ENCODE results near the gene MEX3D. TPM values are rescaled to one million over a fixed set of nuclear protein-coding genes. Genes with fewer than 3 reads are reported as not detected.

Gene MEX3D
- total RNA-seq, 1 donor from 2014 or later: 11.4 TPM

- no peak for DNase-seq (ENCODE audit: low spot score)
Observed at GRCh38 chr19:1598777-1599459, 30.8 kb upstream of the MEX3D start.

GRCh38 chr19:1593501-1593772, 25.3 kb upstream of the MEX3D start:
- ATAC-seq (no peak), DNase-seq (ENCODE audit: low spot score) (no peak)

More at GRCh38 chr19:1598777-1599459, 30.8 kb upstream of the MEX3D start:
- no peak for ATAC-seq

DNA sequence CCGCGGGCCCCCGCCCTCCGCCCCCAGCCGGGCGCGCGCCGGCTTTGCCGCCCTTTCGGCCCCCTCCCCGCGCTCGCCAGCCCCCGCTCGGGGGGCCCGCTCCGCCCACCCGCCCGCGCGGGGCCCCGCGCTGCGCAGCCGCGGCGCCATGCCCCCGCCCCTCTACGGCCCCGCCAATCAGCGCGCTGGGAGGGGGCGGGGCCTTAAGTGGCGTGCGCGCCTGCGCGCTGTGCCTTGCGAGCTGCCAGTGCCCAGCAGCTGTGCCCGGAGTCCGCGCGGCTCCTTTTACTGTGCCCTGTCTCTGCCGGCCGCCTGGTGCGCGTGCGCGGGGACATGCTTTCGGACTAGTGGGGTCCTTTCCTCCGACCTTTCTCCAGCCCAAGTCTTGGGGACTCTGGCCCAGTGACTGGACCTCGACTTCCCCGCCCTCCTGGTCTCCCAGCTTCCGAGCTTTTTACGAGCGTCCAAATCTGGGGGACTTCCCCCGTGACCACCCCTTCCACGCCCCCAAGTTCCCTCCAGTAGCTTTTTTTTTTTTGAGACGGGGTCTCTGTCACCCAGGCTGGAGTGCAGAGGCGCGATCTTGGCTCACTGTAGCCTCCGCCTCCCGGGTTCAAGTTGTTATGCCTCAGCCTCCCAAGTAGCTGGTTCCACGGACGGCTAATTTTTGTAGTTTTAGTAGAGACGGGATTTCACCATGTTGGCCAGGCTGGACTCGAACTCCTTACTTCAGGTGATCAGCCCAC, 24.8 kb upstream of the MEX3D start, which contains the start of gene MBD3:
MBD3 (minus strand) TSS at position 111 of the 746 bp plus-strand sequence. CDS start 234 bp downstream, outside the sequence.
- ATAC-seq (peak; percentile 84), DNase-seq (ENCODE audit: low spot score) (peak; percentile 94)

DNA sequence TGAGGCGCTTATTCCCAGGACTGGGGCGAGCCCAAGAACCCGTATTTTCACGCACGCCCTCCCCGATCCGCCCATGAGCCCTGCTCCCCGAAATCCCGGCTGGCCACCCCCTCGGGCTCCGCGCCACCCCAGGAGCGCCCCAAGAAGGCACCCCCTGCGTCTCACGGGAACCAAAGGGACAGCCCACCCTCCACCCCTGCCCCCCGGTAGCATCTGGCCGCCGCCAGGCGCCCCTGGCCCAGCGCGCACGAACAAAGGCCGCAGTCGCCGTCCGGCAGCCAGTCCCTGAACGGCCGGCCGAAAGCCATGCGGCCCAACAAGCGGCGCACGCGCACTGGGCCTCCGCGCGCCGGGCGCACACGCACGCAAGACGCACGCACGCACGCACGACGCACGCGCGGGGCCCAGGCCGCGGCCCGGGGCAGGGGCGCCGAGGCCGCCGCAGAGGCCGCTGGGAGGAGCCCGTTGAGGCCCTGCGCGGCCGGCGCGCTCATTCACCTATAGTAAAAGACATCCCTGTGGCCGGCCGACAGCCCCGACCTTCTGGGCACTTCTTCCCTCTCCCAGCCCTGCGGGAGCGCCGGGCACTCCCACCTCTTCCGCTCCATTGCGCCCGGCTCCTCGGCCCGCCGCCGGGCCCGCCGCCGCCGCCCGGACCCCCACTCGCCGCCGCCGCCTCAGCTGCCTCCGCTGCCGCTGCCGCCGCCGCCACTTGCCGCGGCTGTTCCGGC, 24.1 kb upstream of the MEX3D start:
- DNase-seq (ENCODE audit: low spot score) (peak; percentile 87), ATAC-seq (peak; percentile 75)

GRCh38 chr19:1591421-1592023, 23.4 kb upstream of the MEX3D start:
- DNase-seq (ENCODE audit: low spot score): no peak
- peak; percentile 2 for ATAC-seq

GRCh38 chr19:1590641-1591397, 22.7 kb upstream of the MEX3D start:
- no peak for DNase-seq (ENCODE audit: low spot score)
- no peak for ATAC-seq

DNA sequence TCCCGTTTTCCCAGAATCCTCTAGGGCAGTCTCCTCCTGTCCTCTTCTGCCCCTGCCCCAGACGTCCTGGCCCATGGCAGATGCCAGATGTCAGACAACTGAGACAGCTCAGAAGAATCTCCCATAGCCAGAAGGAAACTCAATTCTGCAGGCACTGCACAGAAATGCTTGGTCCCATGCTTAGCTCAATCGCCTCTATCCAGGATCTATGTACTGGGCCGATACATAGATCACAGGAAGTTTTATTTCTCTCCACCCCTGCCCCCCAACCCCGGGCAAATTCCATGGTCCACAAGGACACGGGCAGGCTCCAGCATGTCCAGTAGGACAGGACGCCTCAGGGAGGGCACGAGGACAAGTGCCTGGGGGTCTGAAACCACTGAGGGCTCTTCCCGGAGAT, 19.7 kb upstream of the MEX3D start:
- DNase-seq (ENCODE audit: low spot score) (peak; percentile 72), ATAC-seq (peak; percentile 49)

DNA sequence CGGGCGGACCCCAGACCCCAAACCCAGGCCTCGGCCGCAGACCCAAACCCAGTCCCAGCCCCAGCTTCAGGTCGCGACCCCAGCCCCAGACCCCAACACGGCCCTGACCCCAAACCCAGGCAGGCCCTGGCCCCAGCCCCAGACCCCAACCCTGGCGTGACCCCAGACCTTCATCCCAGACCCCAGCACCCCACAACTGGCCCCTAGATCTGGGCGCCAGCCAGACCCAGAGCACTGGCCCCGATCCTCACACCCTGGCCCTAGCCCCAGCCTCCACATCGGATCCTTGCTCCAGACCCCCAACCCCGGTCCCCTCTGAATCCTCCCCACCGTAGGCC, 17.1 kb upstream of the MEX3D start:
- DNase-seq (ENCODE audit: low spot score): no peak
- ATAC-seq: no peak

DNA sequence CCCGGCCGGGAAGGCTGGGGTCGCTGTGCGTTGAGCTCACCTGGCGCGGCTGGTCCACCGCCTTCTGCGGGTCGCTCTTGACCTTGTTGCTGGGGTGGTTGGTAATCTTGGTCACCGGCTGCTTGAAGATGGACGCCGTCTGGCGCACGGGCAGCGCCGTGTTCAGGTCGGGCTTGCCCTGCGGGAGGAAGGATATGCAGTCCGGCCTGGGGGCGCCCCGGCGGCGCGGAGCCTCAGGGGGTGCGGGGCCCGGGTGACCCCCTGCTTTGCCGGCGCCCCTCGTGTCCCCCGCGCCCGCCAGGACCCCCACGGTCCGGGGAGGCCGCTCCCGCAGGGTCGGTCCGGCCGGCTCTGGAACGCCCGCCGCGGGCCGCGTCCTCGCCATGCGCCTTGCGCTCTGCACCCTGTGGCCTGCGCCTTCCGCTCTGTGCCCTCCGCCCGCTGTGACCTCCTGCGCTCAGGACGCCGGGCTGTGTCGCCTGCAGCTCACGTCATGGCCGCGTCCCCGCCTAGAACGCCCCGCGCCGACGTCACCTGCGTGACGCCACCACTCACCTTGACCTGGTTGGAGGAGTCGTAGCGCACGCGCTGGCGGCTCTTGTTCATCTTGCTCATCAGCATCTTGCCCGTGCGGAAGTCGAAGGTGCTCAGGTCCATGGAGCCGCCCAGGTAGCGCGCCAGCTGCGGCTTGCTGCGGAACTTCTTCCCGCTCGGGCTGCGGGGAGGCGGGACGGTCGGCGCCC, 16.5 kb upstream of the MEX3D start:
- DNase-seq (ENCODE audit: low spot score) (no peak), ATAC-seq (no peak)

DNA sequence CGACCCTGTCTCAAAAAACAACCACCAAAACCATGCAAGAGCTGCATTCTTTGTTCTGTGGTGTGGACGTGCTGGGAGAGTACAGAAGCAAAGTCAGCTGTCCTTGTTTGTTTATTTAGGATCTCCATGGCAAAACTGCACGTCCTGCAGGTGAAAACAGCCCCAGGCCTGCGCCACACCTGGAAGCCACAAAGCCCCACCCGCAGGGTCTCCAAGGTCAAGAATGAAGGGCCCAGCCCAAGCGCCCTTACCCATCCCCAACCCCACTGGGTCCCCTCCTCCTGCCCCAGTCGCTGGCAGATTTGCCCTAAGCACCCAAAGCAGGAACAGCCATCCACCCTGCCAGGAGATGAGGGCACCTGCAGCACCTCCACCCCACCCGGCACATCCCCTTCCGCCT, 14.1 kb upstream of the MEX3D start:
- DNase-seq (ENCODE audit: low spot score) (no peak), ATAC-seq (no peak)

DNA sequence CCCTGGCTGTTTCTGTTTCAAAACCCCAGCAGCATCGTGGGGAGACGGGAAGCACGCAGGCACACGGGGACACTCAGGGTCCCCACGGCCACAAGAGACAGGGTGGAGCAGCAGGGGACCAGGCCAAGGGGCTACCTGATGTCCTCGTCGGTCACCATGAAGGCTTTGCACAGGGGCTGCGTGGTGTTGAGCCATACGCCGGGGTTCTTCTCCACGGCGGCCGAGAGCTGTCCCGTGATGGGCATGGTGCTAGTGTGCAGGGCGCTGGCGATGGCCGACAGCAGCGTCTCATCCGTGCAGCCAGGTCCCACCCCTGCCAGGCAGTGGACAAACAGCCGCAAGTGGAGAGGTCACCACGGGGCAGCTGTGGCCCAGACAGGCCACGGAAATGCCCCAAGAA, 12.8 kb upstream of the MEX3D start:
- ATAC-seq (no peak), DNase-seq (ENCODE audit: low spot score) (no peak)

DNA sequence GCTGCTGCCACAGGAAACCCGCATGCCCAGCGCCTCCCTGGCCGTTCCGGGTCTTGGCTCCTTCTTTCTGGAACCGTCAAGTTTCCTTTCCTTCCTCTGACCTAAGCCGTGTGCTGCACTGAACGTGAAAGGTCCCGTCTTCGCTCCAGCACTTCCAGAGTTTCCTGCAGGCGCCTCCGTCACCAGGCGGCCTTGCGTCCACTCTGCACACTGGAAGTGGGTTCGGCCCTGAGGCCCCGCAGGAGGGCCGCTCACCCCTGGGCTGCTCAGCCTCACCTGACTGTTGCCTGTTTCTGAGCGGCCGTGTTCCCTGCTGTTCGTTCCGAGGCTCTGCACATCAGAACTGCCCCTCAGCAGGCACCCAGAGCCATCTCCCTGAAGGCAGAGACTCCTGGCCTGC, 12.3 kb upstream of the MEX3D start:
- ATAC-seq (peak; percentile 15), DNase-seq (ENCODE audit: low spot score) (no peak)

GRCh38 chr19:1579222-1579621, 11.1 kb upstream of the MEX3D start:
- DNase-seq (ENCODE audit: low spot score) (no peak), ATAC-seq (no peak)

GRCh38 chr19:1577929-1578618, 9.9 kb upstream of the MEX3D start:
- ATAC-seq (no peak), DNase-seq (ENCODE audit: low spot score) (no peak)

DNA sequence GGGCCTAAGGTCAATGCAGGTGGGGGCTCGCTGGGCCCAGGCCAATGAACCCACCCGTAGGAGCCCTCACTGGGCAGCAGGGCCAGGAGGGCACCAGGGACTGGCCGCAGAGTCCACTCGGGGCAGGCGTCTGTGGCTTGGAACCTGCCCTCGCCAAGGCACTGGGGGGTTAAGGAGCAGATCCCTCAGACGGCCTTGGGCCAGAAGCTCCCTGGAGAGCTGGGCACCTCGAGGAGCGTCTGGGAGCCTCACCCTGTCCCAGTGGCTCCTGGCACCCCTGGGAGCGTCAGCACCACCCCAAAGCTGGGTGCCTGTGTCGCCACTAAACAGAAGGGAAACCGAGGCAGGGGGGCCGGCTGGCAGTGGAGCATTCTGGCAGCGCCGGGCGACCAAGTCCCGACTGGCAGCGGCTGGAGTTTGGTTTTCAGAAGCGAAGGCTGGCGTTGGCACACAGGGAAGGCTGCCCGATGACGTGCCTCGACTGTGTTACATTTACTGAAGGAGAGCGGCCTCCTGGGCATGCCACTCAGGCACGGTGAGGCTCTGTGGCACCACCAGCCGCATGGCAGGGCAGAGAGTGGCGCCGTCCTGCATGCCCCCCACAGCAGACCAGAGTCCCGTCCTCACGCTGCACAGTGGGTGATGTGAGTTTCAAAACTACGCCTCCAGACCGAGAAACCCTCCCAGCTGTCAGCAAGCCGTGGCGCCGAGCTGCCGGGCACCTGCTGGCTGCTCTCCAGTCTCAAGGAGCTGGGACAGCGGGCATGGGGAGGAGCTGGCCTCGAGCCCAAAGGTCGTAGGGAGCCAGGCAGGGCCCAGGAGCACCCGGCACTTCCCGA, 9.2 kb upstream of the MEX3D start:
- no peak for ATAC-seq

DNA sequence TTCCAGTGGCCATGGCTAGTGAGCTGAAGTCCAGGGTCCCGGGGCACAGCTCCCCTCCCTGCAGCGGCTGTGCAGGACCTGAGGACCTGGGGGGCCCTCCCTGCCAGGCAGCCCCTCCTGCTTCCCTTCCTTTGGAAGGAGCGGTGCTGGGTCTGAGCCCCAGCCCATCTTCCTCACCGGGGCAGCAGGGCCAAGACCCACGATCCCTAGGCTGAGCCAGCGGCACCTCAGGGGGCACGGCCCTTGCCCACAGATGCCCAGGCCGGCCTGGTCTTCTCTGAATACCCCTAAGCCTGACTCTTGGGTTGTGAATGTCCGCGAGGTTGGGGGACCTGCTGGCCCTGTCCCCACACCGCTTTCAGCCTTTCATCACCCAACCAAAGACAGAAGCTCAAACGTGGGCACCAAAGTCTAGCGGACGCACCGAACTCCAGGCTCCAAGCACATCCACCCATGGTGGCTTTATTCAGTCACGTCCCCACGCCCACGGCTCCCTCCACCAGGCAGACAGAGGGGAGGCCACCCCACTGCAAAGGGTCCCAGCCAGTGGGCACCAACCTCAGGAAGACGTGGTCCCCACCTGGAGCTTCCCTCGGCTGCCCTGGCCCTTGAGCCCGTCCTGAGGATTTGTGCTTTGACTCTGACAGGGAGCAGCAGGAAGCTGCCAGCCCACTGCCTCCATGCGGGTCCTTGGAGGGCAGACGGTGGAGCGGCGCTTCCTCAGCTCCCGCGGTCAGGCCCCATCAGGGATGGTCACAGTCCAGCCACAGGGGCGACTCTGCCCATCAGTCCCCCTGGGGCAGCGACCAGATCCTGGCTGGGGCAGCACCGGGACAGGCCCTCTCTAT, 8.3 kb upstream of the MEX3D start:
- no peak for DNase-seq (ENCODE audit: low spot score)
- ATAC-seq: no peak

More for the DNA sequence above, 9.2 kb upstream of the MEX3D start:
- no peak for DNase-seq (ENCODE audit: low spot score)

DNA sequence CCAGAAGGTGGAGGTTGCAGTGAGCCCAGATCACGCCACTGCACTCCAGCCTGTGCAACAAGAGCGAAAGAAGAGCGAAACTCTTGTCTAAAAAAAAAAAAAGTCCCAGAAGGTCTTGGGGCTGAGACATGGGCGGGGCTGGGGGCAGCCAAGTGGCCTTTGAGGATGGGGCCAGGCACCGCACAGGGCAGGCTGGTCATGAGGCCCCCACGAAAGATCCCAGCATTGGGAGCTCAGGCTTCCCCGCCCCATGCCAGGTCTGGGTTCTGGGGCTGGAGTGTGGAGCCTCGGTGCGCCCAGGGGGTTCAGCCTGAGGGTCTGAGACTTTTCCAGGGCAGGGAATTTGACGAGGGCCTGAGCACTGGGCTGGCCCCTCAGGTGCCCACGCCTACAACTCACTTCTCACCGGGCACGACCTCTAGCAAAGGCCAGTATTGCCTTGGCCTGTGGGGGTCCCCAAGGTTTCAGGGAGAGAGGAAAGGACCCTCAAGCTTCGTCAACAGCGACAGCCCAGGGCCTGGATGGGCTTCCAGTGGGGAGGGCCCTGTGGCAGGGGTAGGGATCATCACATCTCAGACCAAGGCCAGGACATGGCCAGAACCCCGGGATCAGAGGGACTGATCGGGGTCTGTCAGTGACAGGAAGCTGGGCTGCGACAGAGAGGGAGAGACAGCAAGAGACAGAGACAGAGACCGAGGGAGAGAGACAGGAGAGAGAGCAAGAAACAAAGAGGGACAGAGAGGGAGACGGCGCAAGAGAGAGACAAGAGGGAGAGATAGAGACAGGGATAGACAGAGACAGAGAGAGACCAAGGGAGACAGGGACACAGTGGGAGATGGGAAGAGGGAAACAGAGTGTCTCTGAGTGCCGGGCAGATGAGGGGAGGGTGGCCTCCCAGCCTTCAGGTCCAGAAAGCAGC, 7.5 kb upstream of the MEX3D start:
- DNase-seq (ENCODE audit: low spot score): no peak
- peak; percentile 9 for ATAC-seq

Measured in left lobe of liver (tissue), 2 donors.